ELR (cell line): ENCODE results near the gene RPL18.
"Not testable (repeated sequence)": the region's sequence is repeated elsewhere in the genome, so short reads cannot be mapped to it uniquely, and the experiment has no call there.

Experiments used
- DNase-seq: peaks from one replicate; pipeline ENCODE4 v3.0.0-alpha.2; 2015; ENCODE audit warnings: low read depth

Gene RPL18

GRCh38 chr19:48618916-48619691 is at the start of gene RPL18, which contains the start of gene SPHK2:
Gene RPL18, minus strand, starts transcription at chr19:48619178. Its CDS starts 35 bp downstream, at chr19:48619143.
Gene SPHK2, plus strand, starts transcription at chr19:48619506. Its CDS starts 1,009 bp downstream, at chr19:48620515.
- peak; percentile 98 for DNase-seq

GRCh38 chr19:48668761-48669160 is 49.8 kb upstream of the RPL18 start:
- DNase-seq: no peak

GRCh38 chr19:48668332-48668731 is 49.4 kb upstream of the RPL18 start:
- no peak for DNase-seq

DNA sequence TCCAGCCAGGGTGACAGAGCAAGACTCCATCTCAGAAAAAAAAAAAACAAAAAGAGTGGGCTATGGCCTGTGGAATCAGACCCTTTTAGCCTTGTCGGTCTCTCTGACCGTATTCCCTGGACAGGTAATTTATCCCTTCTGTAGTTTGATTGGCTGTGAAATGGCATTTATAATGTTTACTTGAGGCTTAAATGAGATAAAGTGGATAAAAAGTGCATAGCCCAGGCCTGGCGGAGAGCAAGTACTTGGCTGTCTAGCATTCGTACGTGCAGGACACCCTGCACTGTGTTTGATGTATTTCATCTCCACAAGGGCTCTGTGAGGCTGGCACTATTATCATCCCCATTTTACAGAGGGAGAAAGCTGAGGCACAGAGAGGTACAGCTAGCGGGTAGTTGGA is 46.8 kb upstream of the RPL18 start:
- no peak for DNase-seq

DNA sequence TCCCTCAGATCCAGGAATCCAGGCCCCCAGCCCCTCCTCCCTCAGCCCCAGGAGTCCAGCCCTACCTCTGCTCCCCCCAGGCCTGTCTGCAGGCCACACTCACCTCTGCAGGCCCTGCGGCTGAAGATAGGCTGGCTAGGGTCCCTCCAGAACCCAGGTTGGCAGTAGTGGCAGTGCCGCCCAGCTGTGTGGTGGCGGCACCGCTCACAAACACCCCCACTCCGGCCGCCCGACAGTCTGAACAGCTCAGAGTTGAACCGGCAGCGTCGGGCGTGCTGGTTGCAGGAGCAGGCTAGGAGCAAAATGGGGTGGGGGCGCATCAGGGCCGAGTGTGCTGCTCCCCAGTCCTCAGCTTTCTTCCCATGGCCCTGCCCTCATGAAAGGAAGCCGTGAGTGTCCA is 45.5 kb upstream of the RPL18 start:
- DNase-seq: no peak

DNA sequence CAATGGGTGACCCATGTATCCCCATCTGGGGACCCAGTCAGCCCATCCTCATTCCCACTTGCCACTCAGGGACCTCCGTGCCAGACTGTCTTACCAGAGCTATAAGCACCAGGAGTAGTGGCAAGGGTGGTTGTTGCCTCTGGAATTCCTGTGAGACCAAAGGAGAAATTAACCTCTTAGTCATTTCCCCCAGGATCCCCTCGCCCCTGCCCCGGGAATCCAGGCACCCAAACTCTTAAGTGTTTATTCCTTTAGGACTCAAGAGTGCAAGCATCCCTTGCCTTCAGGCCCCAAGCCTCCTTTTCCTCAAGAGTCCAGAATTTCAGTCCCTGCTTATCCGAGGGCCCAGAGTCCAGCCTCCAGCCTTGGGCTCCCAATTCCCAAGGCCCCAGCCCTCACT is 44.7 kb upstream of the RPL18 start:
- DNase-seq: no peak

DNA sequence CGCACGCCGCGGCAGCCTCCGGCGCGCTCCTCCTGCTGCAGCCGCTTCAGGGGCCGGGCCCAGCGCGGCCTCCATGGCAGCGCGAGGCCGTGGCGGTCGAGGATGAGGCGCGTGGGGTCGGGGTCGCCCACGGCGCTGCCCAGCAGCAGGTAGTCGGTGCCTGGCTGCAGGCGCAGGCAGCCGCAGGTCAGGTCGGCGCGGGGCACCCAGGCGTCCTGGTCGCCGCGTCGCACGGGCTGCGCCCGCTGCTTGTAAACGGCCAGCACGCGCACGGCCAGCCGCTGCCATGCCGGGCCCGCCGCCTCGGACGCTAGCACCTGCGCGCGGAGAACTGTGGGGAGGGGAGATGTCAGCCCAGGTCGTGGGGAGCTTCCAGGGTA is 42.7 kb upstream of the RPL18 start:
- DNase-seq: no peak

GRCh38 chr19:48660852-48661710 is 42.1 kb upstream of the RPL18 start:
- peak; percentile 91 for DNase-seq

GRCh38 chr19:48659768-48660167 is 40.8 kb upstream of the RPL18 start:
- DNase-seq: peak; percentile 26

- no peak for DNase-seq
Observed at GRCh38 chr19:48658483-48658882, 39.5 kb upstream of the RPL18 start.

DNA sequence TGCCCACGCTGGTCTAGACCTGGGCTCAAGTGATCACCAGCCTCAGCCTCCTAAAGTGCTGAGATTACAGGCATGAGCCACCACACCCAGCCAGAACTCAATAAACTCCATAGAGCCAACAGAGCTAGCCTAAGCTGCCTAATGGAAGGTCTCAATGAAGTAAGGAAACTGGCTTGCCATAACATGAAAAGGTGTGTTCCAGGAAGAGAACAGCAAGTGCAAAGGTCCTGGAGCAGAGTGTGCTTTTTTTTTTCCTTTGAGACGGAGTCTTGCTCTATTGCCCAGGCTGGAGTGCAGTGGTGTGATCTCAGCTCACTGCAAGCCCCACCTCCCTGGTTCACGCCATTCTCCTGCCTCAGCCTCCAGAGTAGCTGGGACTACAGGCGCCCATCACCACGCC is 38.9 kb upstream of the RPL18 start:
- not testable (repeated sequence) for DNase-seq

GRCh38 chr19:48656840-48657474 is 38.0 kb upstream of the RPL18 start:
- peak; percentile 94 for DNase-seq

DNA sequence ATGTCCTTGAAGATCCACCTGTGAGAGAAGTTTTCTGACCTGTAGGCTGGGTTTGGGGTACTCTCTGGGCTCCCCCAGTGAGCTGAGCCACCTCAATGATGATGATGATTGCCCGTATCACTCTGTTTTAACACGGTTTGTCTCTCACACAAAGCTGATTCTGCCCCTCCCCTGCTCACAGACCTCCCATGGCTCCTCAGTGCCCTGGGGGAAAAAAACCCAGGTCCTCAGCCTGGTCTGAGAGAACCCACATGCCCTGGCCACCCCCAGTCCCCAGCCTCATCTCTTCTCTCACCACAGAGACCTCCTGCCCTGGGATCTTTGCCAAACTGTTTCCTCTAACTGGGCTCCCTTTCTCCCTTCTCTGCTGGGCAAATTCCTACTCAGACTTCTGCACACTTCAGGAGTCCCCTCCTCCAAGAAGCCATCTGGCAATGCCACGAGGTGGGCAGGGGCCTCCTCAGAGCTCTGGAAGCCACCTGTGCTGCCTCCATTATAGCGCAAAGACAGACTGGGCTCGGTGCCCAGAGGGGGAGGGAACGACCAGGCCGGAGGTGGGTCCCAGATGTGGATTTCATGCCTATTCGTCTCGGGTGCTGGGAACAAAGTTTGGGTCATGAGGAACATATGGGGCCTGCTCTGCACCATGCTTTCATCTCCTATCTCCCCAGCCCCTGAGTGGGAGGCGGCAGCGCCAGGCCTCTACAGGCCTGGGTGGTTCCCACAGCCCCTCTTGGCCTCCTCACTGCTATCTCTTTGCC is 35.5 kb upstream of the RPL18 start:
- no peak for DNase-seq

DNA sequence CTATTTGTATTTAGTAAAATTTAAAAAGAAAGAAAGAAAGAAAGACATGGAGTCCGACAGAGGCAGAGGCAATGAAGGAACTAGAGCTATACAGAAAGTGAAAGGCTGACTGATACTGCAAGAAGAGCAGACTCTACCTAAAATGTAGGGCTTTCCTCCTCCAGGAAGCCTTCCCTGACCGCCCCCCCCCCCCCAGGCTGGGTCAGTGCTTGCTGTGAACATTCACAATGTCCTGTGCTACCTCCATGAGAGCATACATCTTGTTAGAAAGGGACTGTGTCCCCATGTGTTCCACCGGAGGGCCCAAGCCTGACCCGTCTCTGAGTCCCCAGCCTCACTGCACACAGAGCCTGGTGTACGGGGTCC is 32.7 kb upstream of the RPL18 start:
- no peak for DNase-seq

DNA sequence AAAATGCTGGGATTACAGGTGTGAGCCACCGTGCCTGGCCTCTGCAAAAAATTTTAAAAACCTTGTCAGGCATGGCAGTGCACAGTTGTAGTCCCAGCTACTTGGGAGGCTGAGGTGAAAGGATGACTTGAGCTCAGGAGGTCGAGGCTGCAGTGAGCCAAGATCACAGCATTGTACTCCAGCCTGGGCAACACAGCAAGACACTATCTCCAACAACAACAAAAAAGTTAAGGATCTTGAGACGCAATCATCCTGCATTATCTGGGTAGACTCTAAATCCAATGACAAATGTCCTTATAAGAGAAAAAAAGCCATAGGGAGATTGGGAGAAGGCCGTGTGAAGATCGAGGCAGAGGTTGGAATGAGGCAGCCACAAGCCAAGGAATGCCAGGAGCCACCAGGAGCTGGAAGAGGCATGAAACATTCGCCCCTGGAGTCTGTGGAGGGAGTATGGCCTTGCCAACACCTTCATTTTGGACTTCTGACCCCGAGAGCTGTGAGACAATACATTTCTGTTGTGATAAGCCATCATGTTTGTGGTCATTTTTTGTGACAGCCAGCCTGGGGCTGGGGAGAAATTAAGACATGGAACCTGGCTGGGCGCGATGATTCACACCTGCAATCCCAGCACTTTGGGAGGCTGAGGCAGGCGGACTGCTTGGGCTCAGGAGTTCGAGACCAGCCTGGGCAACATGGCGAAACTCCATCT is 32.1 kb upstream of the RPL18 start:
- no peak for DNase-seq

- DNase-seq: no peak
Observed at GRCh38 chr19:48648134-48648533, 29.2 kb upstream of the RPL18 start.

DNA sequence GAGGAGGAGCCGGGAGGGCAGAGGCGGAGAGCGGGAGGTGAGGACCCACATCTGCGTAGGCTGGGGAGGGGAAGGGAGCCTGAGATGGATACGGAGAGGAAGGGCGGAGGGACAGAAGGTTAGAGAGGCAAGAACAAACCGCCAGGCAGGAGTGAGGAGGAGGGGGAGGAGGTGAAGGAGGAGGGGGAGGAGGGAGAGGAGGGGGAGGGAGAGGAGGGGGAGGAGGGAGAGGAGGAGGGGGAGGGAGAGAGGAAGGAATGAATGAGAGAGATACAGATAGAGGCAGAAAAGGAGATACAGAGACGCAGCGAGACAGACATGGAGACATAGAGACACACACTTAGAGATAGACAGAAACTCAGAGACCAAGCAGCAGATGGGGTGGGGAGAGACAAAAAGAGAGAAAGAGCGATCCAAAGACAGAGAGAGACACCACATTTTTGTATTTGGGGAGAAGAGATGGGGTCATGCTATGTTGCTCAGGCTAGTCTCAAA is 27.8 kb upstream of the RPL18 start:
- no peak for DNase-seq

DNA sequence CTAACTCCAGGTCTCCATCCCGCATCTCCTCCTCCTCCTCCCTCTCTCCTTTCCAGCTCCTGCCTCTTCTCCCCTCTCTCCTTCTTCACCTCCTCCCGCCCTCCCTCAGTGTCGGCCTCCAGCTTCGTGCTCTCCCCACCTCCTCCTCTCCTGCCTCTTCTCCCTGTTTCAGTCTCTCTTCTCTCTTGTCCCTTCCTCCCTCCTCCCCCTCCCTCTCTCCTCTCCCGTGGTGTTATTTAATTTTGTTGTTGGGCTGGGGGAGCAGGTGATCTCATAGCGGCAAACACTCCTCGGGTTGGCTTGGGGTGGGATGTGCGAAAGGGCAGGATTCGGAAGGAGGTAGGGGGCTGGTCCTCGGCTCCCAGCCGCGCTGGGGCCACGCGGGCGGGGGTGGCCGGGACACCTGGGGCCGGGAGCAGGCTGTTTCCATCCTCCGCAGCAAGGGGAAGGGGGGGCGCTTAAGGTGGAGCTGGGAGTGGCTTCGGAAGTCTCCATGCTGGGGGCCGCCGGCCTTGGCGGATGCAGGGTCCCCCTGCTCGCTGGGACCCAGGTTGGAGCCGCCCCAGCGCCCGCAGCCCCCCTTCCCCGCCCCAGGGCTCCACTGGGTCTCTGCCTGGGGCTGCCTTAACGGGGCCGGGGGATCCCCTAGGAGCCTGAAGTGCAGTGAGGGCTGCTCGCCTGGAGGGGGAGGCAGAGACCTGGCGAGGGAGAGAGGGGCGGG is 27.2 kb upstream of the RPL18 start, which contains the start of gene CA11:
Gene CA11 (minus strand): TSS at position 187 of the 721 bp plus-strand sequence. CDS start 555 bp downstream, outside the sequence.
- peak; percentile 87 for DNase-seq

- no peak for DNase-seq
Observed at GRCh38 chr19:48645620-48646000, 26.6 kb upstream of the RPL18 start.
